GM12874 (cell line): ENCODE results near the gene GRB2.

ENCODE experiments used
- TF ChIP-seq, protein P1 (sequence below): IDR thresholded peaks from 2 replicates; pipeline ENCODE4 v1.5.1; 2011; ENCODE audit warnings: low read depth, mild to moderate bottlenecking, control low read depth, low read length, moderate library complexity; ENCODE audit not compliant: insufficient read depth

The GRB2 gene

DNA sequence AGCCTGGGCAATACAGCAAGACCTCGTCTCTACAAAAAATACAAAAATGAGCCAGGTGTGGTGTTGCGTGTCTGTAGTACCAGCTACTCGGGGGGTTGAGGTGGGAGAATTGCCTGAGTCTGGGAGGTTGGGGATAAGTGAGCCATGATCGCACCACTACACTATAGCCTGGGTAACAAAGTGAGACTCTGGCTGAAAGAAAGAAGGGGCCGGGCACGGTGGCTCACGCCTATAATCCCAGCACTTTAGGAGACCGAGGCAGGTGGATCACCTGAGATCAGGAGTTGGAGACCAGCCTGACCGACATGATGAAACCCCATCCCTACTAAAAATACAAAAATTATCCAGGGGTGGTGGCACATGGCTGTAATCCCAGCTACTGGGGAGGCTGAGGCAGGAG is 10.5 kb upstream of the GRB2 start:
- TF ChIP-seq, protein P1, sequence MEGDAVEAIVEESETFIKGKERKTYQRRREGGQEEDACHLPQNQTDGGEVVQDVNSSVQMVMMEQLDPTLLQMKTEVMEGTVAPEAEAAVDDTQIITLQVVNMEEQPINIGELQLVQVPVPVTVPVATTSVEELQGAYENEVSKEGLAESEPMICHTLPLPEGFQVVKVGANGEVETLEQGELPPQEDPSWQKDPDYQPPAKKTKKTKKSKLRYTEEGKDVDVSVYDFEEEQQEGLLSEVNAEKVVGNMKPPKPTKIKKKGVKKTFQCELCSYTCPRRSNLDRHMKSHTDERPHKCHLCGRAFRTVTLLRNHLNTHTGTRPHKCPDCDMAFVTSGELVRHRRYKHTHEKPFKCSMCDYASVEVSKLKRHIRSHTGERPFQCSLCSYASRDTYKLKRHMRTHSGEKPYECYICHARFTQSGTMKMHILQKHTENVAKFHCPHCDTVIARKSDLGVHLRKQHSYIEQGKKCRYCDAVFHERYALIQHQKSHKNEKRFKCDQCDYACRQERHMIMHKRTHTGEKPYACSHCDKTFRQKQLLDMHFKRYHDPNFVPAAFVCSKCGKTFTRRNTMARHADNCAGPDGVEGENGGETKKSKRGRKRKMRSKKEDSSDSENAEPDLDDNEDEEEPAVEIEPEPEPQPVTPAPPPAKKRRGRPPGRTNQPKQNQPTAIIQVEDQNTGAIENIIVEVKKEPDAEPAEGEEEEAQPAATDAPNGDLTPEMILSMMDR: no peak

- TF ChIP-seq, protein P1: no peak
These were observed 9.0 kb upstream of the GRB2 start for GRCh38 chr17:75414488-75414887.

DNA sequence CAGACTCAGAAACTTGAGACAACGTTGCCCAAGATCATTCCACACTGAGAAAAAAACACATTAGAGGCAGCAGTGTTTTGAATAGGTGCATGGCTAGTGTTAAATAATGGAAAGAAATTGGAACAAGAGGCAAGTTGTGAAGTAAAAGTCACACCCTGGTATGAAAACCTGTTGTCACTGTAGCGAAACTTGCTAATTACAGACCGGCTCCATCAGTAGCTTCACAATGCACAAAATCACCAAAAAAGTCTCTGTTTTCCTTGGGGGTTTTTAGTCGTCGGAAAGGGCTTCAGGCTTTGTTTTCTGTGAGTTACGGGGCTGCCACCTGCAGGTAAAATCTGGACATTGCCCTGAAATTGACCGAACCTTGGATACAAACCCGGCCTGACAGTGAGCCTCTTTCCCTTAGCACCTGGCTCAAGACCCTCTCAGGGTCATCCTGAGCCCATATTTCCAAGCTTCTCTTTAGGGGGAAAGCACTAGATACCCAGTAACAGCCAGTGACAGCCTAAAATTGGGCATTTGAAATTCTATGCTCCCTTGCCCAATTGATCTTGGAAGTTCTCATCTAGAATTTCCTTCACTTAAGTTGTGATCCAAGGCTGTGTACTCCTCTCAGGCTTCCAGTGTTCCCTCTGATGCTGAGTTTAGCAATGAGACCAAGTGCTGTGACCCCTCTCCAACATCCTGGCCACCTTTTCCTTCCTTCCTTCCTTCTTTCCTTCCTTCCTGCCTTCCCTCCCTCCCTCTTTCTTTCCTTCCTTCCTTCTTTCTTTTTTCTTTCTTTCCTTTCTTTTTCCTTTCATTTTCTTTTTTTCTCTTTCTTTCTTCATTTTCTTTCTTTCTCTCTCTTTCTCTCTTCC is 7.2 kb upstream of the GRB2 start:
- TF ChIP-seq, protein P1: peak; percentile 80

- TF ChIP-seq, protein P1: no peak
These were observed 6.0 kb upstream of the GRB2 start for GRCh38 chr17:75411328-75412067.

GRCh38 chr17:75410141-75410540 is 4.7 kb upstream of the GRB2 start:
- TF ChIP-seq, protein P1: no peak

DNA sequence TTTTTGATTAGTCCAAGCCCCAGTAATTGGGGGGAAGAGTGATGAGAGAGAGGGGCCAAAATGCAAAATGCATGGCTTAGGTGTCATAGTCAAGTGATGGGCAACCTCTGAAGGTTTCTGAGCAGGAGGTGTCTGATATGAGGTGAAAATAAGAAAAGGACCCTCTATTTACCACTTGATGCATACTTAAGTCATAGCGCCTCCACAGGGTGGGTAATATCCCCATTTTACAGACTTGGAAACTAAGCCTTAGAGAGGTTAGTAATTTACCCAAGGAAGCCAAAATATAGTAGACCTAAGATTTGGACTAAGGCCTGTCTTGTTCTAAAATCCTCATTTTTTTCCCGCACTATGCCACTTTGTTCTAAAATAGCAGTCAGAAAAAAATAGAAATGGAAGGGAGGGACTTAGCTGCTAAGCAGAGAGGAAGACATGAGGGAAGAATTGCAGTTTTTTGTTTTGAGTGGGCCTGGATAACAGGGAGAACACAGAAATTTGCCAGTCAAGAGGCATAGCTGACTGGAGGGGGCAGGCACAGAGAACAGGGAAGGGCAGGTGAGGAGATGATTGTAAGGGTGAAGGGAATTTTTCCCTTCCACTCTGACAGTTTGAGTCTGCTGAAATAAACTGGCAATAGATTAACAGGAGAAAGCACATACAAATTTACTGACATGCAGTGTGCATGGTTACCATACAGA is 2.3 kb upstream of the GRB2 start:
- TF ChIP-seq, protein P1: no peak

DNA sequence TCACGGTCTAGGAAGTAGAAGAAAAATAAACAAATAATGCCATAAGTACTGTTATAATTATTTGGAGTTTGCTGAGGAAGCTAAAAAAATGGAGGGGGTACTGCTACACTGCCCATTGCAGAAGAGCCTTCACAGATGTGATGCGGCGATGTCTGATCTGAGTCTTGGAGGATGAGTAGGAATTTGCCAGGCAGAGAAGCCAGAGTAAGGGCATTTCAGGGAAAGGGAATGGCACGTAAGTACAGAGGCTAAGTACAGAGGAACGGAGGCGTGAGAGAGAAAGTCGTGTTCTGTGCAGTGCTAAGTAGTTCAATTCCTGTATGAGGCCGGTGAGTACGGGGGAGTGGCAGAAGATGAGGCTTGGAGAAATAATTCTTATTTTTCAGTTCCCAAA is 741 bp upstream of the GRB2 start:
- TF ChIP-seq, protein P1: no peak
